ENCODE results near the gene MYOZ1.
"Not testable (repeated sequence)": the region's sequence is repeated elsewhere in the genome, so short reads cannot be mapped to it uniquely, and the experiment has no call there.

The MYOZ1 gene

GRCh38 chr10:73625884-73626752 lies 15.2 kb downstream of the MYOZ1 start:
- Histone ChIP-seq H3K4me3 (peak overlapping the region; percentile 69 to 83), H3K36me3 (no peaks in the 10 kb centered on the region), H3K4me1 (peaks cover 0 to 18% (median 7%) of the 10 kb centered on the region in 4 donors), H3K27me3 (no peaks in the 10 kb centered on the region), H3K9me3 (no peaks in the 10 kb centered on the region), H3K27ac (peak overlapping the region; percentile 81 to 90)
- TF ChIP-seq CTCF (IDR thresholded peaks at IDR 0.05): no peak
- peak; percentile 95 for DNase-seq
- intact Hi-C loops (cut with DNase I; ENCODE audit: low total_unique reads): loop anchor here (2.0 to 5.0 kb wide), 2 partner anchors 15 to 39 kb away; partner anchors contain the start of gene MYOZ1

- TF ChIP-seq CTCF (IDR thresholded peaks at IDR 0.05): no peak
- Histone ChIP-seq H3K36me3 (no peaks in the 10 kb centered on the region), H3K27me3 (no peaks in the 10 kb centered on the region), H3K27ac (peak overlapping the region; percentile 81 to 90), H3K4me1 (peaks cover 0 to 18% (median 7%) of the 10 kb centered on the region in 4 donors), H3K4me3 (peak overlapping the region; percentile 69 to 83), H3K9me3 (no peaks in the 10 kb centered on the region)
- peak; percentile 24 to 67 for DNase-seq
- intact Hi-C loops (cut with DNase I; ENCODE audit: low total_unique reads): loop anchor here (5.0 kb wide), 1 partner anchor 38 kb away; no protein-coding TSS in a partner anchor
These were observed 16.0 kb downstream of the MYOZ1 start for GRCh38 chr10:73625004-73625883.

GRCh38 chr10:73623056-73623455 lies 18.2 kb downstream of the MYOZ1 start:
- Histone ChIP-seq H3K27ac (no peak overlapping the region), H3K4me3 (no peak overlapping the region), H3K36me3 (no peaks in the 10 kb centered on the region), H3K9me3 (no peaks in the 10 kb centered on the region), H3K27me3 (no peaks in the 10 kb centered on the region), H3K4me1 (peaks cover 0 to 18% (median 7%) of the 10 kb centered on the region in 4 donors)
- no peak for TF ChIP-seq CTCF (IDR thresholded peaks at IDR 0.05)
- intact Hi-C loops (cut with DNase I; ENCODE audit: low total_unique reads): no loop called here
- DNase-seq: peak in 1 of 2 donors; percentile 20

- DNase-seq: not testable (repeated sequence)
These were observed 20.3 kb downstream of the MYOZ1 start for GRCh38 chr10:73620974-73621373.

DNA sequence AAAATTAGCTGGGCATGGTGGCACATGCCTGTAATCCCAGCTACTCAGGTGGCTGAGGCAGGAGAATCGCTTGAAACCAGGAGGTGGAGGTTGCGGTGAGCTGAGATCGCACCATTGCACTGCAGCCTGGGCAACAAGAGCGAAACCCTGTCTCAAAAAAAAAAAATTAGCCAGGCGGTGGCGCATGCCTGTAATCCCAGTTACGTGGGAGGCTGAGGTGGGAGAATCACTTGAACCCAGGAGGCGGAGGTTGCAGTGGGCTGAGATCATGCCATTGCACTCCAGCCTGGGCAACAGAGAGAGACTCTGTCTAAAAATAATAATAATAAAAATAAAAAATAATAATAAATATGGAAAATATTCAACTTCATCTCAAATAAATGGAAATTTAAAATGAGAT lies 24.1 kb downstream of the MYOZ1 start:
- H3K27ac ChIP-seq; H3K4me1 ChIP-seq; H3K4me3 ChIP-seq; H3K36me3 ChIP-seq; H3K27me3 ChIP-seq; DNase-seq; H3K9me3 ChIP-seq; intact Hi-C loops (cut with DNase I; ENCODE audit: low total_unique reads): not testable (repeated sequence)

More at GRCh38 chr10:73620974-73621373, 20.3 kb downstream of the MYOZ1 start:
- H3K4me3 ChIP-seq; H3K4me1 ChIP-seq; intact Hi-C loops (cut with DNase I; ENCODE audit: low total_unique reads); H3K27me3 ChIP-seq; H3K27ac ChIP-seq; H3K9me3 ChIP-seq; H3K36me3 ChIP-seq: not testable (repeated sequence)

GRCh38 chr10:73614720-73615119 lies 26.6 kb downstream of the MYOZ1 start:
- no peaks in the 10 kb centered on the region for H3K9me3 ChIP-seq
- intact Hi-C loops (cut with DNase I; ENCODE audit: low total_unique reads): no loop called here
- no peak for TF ChIP-seq CTCF (IDR thresholded peaks at IDR 0.05)
- no peaks in the 10 kb centered on the region for H3K4me1 ChIP-seq
- H3K27me3 ChIP-seq: no peaks in the 10 kb centered on the region
- H3K4me3 ChIP-seq: no peak overlapping the region
- DNase-seq: no peak
- H3K27ac ChIP-seq: no peak overlapping the region
- H3K36me3 ChIP-seq: no peaks in the 10 kb centered on the region

Data from tibial artery (tissue), 4 donors.